HG03457 (cell line): Measurements from ENCODE around the gene MS4A10.
"Not testable (repeated sequence)": the region's sequence is repeated elsewhere in the genome, so short reads cannot be mapped to it uniquely, and the experiment has no call there.

ENCODE experiments used
- ATAC-seq: cut with Tn5 transposase; IDR thresholded peaks from one replicate; pipeline ENCODE4 v1.9.1; 2021; ENCODE audit warnings: moderate number of reproducible peaks; ENCODE audit not compliant: unreplicated experiment

MS4A10 gene

GRCh38 chr11:60785136-60785535 is at the start of gene MS4A10:
Gene MS4A10 (plus strand): TSS chr11:60785333. CDS start chr11:60790336, 5,003 bp downstream.
- ATAC-seq = no peak

- no peak for ATAC-seq
These were observed 46.0 kb upstream of the MS4A10 start for GRCh38 chr11:60739114-60739513.

GRCh38 chr11:60740573-60740972 is 44.6 kb upstream of the MS4A10 start:
- ATAC-seq = no peak

- ATAC-seq = no peak
These were observed 43.7 kb upstream of the MS4A10 start for GRCh38 chr11:60741421-60741820.

- ATAC-seq = no peak
These were observed 42.1 kb upstream of the MS4A10 start for GRCh38 chr11:60743058-60743457.

GRCh38 chr11:60744114-60744513 is 41.0 kb upstream of the MS4A10 start:
- ATAC-seq = no peak

- ATAC-seq = no peak
These were observed 37.7 kb upstream of the MS4A10 start for GRCh38 chr11:60747359-60747873.

GRCh38 chr11:60748225-60748624 is 36.9 kb upstream of the MS4A10 start:
- no peak for ATAC-seq

GRCh38 chr11:60748821-60749220 is 36.3 kb upstream of the MS4A10 start:
- no peak for ATAC-seq

- ATAC-seq = no peak
These were observed 34.2 kb upstream of the MS4A10 start for GRCh38 chr11:60750911-60751310.

- no peak for ATAC-seq
These were observed 31.8 kb upstream of the MS4A10 start for GRCh38 chr11:60753309-60753708.

- ATAC-seq = no peak
These were observed 30.2 kb upstream of the MS4A10 start for GRCh38 chr11:60754887-60755286.

- no peak for ATAC-seq
These were observed 28.7 kb upstream of the MS4A10 start, which contains the start of gene MS4A15 for GRCh38 chr11:60756307-60757032. Gene MS4A15 (plus strand): TSS chr11:60756867. CDS start chr11:60763734, 6,867 bp downstream.

GRCh38 chr11:60757231-60757800 is 27.8 kb upstream of the MS4A10 start:
- no peak for ATAC-seq

GRCh38 chr11:60758671-60759070 is 26.5 kb upstream of the MS4A10 start:
- ATAC-seq = not testable (repeated sequence)

- ATAC-seq = not testable (repeated sequence)
These were observed 25.5 kb upstream of the MS4A10 start for GRCh38 chr11:60759438-60760225.

- no peak for ATAC-seq
These were observed 23.5 kb upstream of the MS4A10 start for GRCh38 chr11:60761436-60762190.

GRCh38 chr11:60762851-60763691 is 22.1 kb upstream of the MS4A10 start:
- peak; percentile 59 for ATAC-seq

- no peak for ATAC-seq
These were observed 21.3 kb upstream of the MS4A10 start for GRCh38 chr11:60763692-60764369.
